Esophagus muscularis mucosa (tissue), 4 donors: ENCODE measurements around the gene MAPK8IP3.

ENCODE experiments used
- EP300 ChIP-seq: sonication (generic); formaldehyde crosslinking; IDR thresholded peaks from one replicate; pipeline ENCODE4 v1.6.1; 2017; ENCODE audit warnings: antibody characterized with exemption
- POLR2A ChIP-seq: fragments of 450-650 bp; IDR thresholded peaks from one replicate; pipeline ENCODE4 v1.6.1; 2017; ENCODE audit warnings: antibody characterized with exemption, moderate library complexity, mild to moderate bottlenecking, low read depth
- POLR2AphosphoS5 ChIP-seq, 2 donors: sonication (generic); formaldehyde crosslinking; IDR thresholded peaks; one replicate each; pipeline ENCODE4 v1.6.1; 2017; ENCODE audit warnings: antibody characterized with exemption in 2 of 2
- TF ChIP-seq, protein P1 (sequence below), 3 experiments: fragments of 200-600 bp in 2 of 3; fragments of 450-650 bp in 1 of 3; sonication (generic) in 2 of 3; IDR thresholded peaks; one replicate each; pipeline ENCODE4 v1.5.1; 2017 to 2019; ENCODE audit warnings: antibody characterized with exemption in 3 of 3, mild to moderate bottlenecking in 2 of 3, moderate library complexity in 1 of 3

DNA sequence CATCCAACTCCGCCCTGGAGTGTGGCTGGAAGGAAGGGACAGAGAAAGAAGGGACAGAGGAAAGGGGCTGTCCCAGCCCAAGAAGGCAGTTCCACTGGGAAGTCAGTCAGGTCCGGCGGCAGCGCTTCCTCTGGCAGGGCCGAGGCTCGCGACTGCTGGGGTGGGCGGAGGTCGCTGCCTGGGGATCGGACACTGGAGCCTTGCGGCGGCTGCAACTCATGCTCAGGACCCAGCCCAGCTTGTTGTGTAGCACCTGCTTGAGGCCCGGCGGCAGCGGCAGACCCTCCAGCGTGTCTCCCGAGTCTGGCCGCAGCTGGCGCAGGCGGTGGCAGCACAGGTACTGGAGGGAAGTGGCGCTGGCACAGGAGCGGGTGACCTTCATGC is 71.0 kb downstream of the MAPK8IP3 start:
- TF ChIP-seq POLR2AphosphoS5 (IDR thresholded peaks at IDR 0.05) = no peak
- TF ChIP-seq, protein P1, sequence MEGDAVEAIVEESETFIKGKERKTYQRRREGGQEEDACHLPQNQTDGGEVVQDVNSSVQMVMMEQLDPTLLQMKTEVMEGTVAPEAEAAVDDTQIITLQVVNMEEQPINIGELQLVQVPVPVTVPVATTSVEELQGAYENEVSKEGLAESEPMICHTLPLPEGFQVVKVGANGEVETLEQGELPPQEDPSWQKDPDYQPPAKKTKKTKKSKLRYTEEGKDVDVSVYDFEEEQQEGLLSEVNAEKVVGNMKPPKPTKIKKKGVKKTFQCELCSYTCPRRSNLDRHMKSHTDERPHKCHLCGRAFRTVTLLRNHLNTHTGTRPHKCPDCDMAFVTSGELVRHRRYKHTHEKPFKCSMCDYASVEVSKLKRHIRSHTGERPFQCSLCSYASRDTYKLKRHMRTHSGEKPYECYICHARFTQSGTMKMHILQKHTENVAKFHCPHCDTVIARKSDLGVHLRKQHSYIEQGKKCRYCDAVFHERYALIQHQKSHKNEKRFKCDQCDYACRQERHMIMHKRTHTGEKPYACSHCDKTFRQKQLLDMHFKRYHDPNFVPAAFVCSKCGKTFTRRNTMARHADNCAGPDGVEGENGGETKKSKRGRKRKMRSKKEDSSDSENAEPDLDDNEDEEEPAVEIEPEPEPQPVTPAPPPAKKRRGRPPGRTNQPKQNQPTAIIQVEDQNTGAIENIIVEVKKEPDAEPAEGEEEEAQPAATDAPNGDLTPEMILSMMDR (IDR thresholded peaks at IDR 0.05) = no peak
- TF ChIP-seq EP300 = no peak
- no peak for TF ChIP-seq POLR2A
